OCI-M2 (cell line): Measurements from ENCODE around the gene UBE2M.
"Not testable (repeated sequence)": the region's sequence is repeated elsewhere in the genome, so short reads cannot be mapped to it uniquely, and the experiment has no call there.

Source experiments
- DNase-seq: peaks from one replicate; lab custom pipeline; 2025; ENCODE audit not compliant: unreplicated experiment; lab: John Stamatoyannopoulos, UW

The UBE2M gene

GRCh38 chr19:58558066-58558622 is at the start of gene UBE2M:
Gene UBE2M, minus strand, starts transcription at chr19:58558611. Its CDS starts 230 bp downstream, at chr19:58558381.
- DNase-seq: no peak

- DNase-seq: not testable (repeated sequence)
These were observed 48.8 kb upstream of the UBE2M start for GRCh38 chr19:58607213-58607612.

DNA sequence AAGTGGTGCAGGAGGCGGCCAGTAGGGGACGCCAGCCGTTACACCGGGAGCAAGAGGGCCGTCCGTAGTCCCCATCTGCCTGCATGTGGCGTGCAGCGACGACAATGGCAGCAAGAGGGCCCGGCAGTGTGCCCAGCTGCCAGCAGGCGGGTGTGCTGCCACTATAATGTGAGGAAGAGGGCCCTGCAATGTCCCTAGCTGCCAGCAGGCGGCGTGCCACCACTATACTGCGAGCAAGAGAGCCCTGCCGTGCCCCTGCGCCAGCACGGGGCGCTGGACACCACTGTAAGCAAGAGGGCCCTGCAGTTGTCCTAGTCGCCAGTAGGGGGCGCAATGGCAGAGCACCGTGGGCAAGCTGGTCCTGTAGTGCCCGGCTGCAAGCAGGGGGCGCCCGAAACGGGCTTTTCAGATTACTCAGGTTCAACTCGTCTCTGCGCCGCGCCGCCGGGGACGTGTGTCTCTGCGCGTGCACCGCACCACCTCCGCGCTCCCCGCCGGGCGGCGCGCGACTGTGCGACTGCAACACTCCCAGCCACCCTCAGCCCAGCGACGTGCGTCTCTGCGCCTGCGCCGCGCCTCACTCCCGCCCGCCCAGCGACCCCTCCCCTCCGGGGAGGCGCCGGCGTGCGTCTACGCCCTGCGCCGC is 48.0 kb upstream of the UBE2M start:
- not testable (repeated sequence) for DNase-seq

DNA sequence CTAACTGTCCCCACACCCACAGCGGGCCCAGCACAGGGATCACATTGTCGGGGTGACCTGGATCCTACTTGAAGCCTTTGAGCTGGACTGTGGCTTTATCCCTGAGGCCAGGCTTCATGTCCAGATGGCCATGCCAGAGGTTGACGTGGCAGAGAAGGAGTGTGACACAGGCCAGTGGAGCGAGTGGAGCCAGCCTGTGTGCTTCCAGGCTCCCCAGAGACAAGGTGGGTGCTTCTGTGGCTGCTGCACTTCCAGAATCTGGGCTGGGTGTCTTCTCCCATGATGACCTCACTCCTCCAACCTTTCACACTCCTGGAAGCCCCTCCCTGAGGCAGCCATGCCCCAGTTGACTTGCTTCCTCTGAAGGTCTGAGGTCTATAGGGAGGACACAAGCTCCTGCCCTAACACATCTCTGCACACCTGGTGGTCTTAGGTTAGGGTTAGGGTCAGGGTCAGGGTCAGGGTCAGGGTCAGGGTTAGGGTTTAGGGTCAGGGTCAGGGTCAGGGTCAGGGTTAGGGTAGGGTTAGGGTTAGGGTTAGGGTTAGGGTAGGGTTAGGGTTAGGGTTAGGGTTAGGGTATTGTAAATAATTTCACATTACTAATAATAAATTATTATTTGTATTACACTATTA is 27.8 kb upstream of the UBE2M start:
- no peak for DNase-seq

- DNase-seq: no peak
These were observed 27.2 kb upstream of the UBE2M start for GRCh38 chr19:58585442-58586132.

- no peak for DNase-seq
These were observed 26.4 kb upstream of the UBE2M start for GRCh38 chr19:58584498-58585441.

DNA sequence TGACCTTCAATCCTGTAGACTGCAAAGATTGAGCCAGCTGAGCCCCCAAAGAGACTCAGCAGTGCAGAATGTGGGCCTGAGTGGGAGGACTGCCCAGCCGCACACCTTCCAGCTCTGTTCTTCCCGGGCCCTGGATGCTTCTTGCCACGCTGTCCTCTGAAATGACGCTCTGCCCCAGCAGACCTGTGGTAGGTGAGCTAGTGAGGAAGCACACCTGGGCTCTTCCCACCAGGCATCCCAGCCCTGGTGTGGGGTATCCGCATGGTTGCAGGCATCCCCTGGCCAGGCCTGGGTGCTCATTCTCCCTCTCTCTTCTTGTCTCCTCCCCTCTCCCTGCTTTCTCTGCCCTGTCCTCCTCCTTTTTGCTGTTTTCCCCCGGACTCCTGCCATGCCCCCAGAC is 24.6 kb upstream of the UBE2M start:
- DNase-seq: no peak

- DNase-seq: no peak
These were observed 23.1 kb upstream of the UBE2M start for GRCh38 chr19:58581227-58582141.

GRCh38 chr19:58579473-58580142 is 21.2 kb upstream of the UBE2M start:
- DNase-seq: no peak

- no peak for DNase-seq
These were observed 19.9 kb upstream of the UBE2M start for GRCh38 chr19:58578012-58578925.

- not testable (repeated sequence) for DNase-seq
These were observed 19.2 kb upstream of the UBE2M start for GRCh38 chr19:58577581-58577980.

- no peak for DNase-seq
These were observed 17.0 kb upstream of the UBE2M start for GRCh38 chr19:58575183-58576041.

GRCh38 chr19:58573658-58574164 is 15.3 kb upstream of the UBE2M start:
- DNase-seq: no peak

- DNase-seq: no peak
These were observed 14.6 kb upstream of the UBE2M start, which contains the start of gene MZF1 for GRCh38 chr19:58572818-58573657. Gene MZF1, minus strand, starts transcription at chr19:58573335. Its CDS starts 1,946 bp downstream, at chr19:58571389.

DNA sequence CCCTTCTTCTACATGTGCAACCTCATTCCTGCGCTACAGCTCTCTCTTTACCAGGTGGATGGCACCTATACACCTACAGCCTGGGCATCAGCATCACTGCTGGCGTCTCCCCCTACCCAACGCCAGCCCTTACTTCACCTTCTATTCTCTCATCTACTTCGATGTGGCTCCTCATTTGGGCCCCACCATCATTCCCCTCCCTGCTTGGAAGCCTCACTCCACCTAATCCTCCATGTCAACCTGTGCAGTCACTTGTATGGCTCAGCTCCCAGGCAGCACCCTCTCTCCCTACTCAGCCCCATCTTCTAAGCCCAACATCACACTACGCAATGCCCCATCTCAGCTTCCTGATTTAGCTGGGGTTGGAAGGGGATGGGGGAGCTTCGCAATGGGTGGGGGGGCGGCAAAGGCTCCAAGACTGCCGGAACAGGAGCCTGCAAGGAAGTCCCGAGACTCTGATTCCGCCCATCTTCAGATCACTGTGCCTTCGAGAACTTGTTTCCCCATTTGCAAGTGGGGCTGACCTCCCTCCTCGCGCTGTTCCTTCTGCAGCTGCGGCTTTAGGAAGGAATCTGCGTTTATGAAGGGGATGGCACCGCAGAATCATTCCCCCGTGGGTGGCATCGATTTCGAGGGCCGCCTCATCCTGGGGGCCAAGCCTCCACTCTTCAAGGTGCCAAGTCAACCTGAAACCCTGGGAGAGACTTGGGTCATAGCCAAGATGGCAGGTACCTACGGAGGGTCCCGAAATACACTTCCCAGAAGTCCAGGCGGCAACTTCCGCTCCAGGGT is 13.8 kb upstream of the UBE2M start:
- no peak for DNase-seq
